K562 (cell line): ENCODE measurements around the gene SPOUT1. TPM values are rescaled to one million over a fixed set of nuclear protein-coding genes. Genes with fewer than 3 reads are reported as not detected.

Experiments used
- AFF1 ChIP-seq, 2 experiments: fragments of 450-650 bp; IDR thresholded peaks; 2 replicates each; pipeline ENCODE4 v1.6.1; 2018; ENCODE audit warnings: mild to moderate bottlenecking in 2 of 2, low read depth in 1 of 2; ENCODE audit not compliant: partially characterized antibody in 2 of 2
- BCOR ChIP-seq: fragments of 450-650 bp; IDR thresholded peaks from 2 replicates; pipeline ENCODE4 v1.6.1; 2016
- CCAR2 ChIP-seq: fragments of 200-400 bp; formaldehyde crosslinking; IDR thresholded peaks from 2 replicates; pipeline ENCODE4 v1.6.1; 2017; ENCODE audit warnings: mild to moderate bottlenecking, low read depth, low read length
- GABPB1 ChIP-seq: sonication (generic); formaldehyde crosslinking; IDR thresholded peaks from 2 replicates; pipeline ENCODE4 v1.8.0; 2022; ENCODE audit warnings: mild to moderate bottlenecking, missing genetic modification reagents
- HOXB6 ChIP-seq: fragments of 250-450 bp; sonication (Bioruptor Pico); IDR thresholded peaks from 2 replicates; pipeline ENCODE4 v1.5.1; 2022; ENCODE audit warnings: mild to moderate bottlenecking, borderline replicate concordance
- MAFF ChIP-seq: IDR thresholded peaks from 2 replicates; pipeline ENCODE4 v1.6.1; 2012; ENCODE audit warnings: low read length, improper control_type of control experiment
- RCOR1 ChIP-seq, 2 experiments: IDR thresholded peaks; 2 replicates each; pipeline ENCODE4 v1.6.1; 2012; ENCODE audit warnings: low read depth in 2 of 2, low read length in 2 of 2, borderline replicate concordance in 1 of 2, improper control_type of control experiment in 1 of 2
- SIX5 ChIP-seq, 2 experiments: IDR thresholded peaks; 2 replicates each; pipeline ENCODE4 v1.6.1; 2011; ENCODE audit warnings: low read length in 2 of 2, borderline replicate concordance in 1 of 2, low read depth in 1 of 2, mild to moderate bottlenecking in 1 of 2, moderate library complexity in 1 of 2; ENCODE audit not compliant: insufficient read depth in 1 of 2
- STAG1 ChIP-seq: sonication (generic); formaldehyde crosslinking; IDR thresholded peaks from 2 replicates; pipeline ENCODE4 v1.5.0; 2020; ENCODE audit warnings: missing genetic modification reagents, borderline replicate concordance
- ZNF197 ChIP-seq: fragments of 200-800 bp; sonication (Bioruptor generic); IDR thresholded peaks from 2 replicates; pipeline ENCODE4 v1.6.1; 2016; ENCODE audit warnings: low read depth, missing genetic modification characterization, missing compliant biosample characterization
- polyA plus RNA-seq, 8 experiments: library from polyadenylated mRNA; depleted of rRNA in 4 of 8; stranded (reverse) in 5 of 8; unstranded in 3 of 8; fragments of >200 nt; fragmentation: Nextera tagmentation in 2 of 8; fragmentation: Illumina TruSeq in 1 of 8; extraction: Ambion mirVana in 2 of 8; extraction: Trizol in 1 of 8; gene quantifications; 2 replicates each; pipeline versions ENCODE4 v1.2.1 to v1.2.3, GENCODE V29; 2011 to 2014; ENCODE audit warnings: inconsistent platforms in 1 of 8, missing spikeins in 1 of 8
- total RNA-seq, 7 experiments: library from RNA; depleted of rRNA in 6 of 7; stranded (reverse); fragments of >200 nt in 6 of 7; fragmentation: Illumina TruSeq in 2 of 7; extraction: Trizol in 2 of 7; gene quantifications; 2 replicates each; pipeline versions ENCODE4 v1.2.1 to v1.2.3, GENCODE V29; 2011 to 2021; ENCODE audit warnings: low replicate concordance in 1 of 7
- TF ChIP-seq, protein P1 (sequence below): fragments of 250-450 bp; sonication (Bioruptor Pico); IDR thresholded peaks from 2 replicates; pipeline ENCODE4 v1.5.0; 2021; ENCODE audit warnings: mild to moderate bottlenecking, borderline replicate concordance
- TF ChIP-seq, protein P2 (sequence below), 2 experiments: IDR thresholded peaks; 2 replicates each; pipeline ENCODE4 v1.6.1; 2012; ENCODE audit warnings: improper control_type of control experiment in 2 of 2, low read depth in 2 of 2, low read length in 2 of 2, borderline replicate concordance in 1 of 2
- TF ChIP-seq, protein P3 (sequence below): fragments of 450-650 bp; formaldehyde crosslinking; IDR thresholded peaks from 2 replicates; pipeline ENCODE4 v1.4.0; 2022; ENCODE audit warnings: missing genetic modification characterization
- TF ChIP-seq, protein P4 (sequence below): fragments of 450-650 bp; IDR thresholded peaks from 2 replicates; pipeline ENCODE4 v1.6.1; 2016; ENCODE audit warnings: low read depth, mild to moderate bottlenecking, moderate library complexity

The SPOUT1 gene
- total and polyA plus RNA-seq, 9 of the 15 experiments (the other 6 are each of a cell fraction or from before 2014, with no cell fraction given) = 10.6 to 121 (median 37.4) TPM

DNA sequence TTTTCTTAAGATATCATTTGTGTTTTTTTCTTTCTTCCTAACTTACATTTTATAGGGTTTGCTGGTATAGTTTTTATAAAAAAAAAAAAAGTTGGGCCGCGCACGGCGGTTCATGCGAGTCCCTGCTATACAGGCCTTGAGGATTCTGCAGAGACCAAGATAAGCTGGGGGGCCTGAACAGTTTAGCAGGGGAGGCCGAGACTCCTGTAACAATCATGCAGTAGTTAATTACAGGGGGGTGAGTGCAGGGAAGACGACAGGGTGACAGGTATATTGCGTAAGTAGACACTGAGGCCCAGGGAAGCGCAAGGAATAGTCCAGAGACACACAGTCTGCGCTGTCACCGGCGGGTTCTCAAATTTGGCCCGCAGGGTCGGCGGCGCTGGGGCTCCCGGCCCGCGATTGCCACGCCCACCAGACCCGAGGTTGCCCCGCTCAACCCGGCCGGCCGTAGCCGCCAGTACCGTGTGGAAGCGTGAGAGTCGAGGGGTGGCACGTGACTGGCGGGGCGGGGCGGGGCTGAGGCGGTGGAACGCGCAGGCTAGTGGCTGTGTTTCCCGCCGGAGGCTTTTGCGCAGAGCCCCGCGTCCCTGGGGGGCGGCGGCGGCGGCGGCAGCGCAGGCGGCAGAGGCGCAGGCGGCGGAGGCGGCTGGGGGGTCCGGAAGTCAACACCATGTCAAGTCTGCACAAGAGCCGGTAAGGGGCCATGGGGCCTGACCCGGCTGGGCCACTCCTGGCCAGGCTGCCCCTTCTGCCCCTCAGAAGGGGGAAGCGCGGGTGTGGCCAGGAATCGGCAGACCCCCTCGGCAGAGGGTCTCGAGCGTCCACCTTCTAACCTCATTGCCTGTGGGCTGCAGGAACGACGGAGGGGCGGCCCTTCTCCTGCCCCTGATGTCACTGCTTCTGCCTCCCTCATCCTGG is 42.7 kb downstream of the SPOUT1 start, which contains the start of gene TBC1D13 (continued):
- TF ChIP-seq, protein P1, sequence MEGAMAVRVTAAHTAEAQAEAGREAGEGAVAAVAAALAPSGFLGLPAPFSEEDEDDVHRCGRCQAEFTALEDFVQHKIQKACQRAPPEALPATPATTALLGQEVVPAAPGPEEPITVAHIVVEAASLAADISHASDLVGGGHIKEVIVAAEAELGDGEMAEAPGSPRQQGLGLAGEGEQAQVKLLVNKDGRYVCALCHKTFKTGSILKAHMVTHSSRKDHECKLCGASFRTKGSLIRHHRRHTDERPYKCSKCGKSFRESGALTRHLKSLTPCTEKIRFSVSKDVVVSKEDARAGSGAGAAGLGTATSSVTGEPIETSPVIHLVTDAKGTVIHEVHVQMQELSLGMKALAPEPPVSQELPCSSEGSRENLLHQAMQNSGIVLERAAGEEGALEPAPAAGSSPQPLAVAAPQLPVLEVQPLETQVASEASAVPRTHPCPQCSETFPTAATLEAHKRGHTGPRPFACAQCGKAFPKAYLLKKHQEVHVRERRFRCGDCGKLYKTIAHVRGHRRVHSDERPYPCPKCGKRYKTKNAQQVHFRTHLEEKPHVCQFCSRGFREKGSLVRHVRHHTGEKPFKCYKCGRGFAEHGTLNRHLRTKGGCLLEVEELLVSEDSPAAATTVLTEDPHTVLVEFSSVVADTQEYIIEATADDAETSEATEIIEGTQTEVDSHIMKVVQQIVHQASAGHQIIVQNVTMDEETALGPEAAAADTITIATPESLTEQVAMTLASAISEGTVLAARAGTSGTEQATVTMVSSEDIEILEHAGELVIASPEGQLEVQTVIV (CRISPR knock-in tag) = no peak
- no peak for TF ChIP-seq CCAR2
- TF ChIP-seq, protein P2, sequence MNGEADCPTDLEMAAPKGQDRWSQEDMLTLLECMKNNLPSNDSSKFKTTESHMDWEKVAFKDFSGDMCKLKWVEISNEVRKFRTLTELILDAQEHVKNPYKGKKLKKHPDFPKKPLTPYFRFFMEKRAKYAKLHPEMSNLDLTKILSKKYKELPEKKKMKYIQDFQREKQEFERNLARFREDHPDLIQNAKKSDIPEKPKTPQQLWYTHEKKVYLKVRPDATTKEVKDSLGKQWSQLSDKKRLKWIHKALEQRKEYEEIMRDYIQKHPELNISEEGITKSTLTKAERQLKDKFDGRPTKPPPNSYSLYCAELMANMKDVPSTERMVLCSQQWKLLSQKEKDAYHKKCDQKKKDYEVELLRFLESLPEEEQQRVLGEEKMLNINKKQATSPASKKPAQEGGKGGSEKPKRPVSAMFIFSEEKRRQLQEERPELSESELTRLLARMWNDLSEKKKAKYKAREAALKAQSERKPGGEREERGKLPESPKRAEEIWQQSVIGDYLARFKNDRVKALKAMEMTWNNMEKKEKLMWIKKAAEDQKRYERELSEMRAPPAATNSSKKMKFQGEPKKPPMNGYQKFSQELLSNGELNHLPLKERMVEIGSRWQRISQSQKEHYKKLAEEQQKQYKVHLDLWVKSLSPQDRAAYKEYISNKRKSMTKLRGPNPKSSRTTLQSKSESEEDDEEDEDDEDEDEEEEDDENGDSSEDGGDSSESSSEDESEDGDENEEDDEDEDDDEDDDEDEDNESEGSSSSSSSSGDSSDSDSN (IDR thresholded peaks at IDR 0.05; ENCODE audit: borderline replicate concordance in 1 of 2, low read depth in 2 of 2, low read length in 2 of 2) = peak in 1 of 2 experiments; percentile 74; a peak in 2 of 4 replicates
- TF ChIP-seq STAG1 (CRISPR knock-in tag) = no peak
- TF ChIP-seq GABPB1 (CRISPR knock-in tag) = peak; percentile 97
- no peak for TF ChIP-seq HOXB6 (CRISPR knock-in tag)
- TF ChIP-seq, protein P3, sequence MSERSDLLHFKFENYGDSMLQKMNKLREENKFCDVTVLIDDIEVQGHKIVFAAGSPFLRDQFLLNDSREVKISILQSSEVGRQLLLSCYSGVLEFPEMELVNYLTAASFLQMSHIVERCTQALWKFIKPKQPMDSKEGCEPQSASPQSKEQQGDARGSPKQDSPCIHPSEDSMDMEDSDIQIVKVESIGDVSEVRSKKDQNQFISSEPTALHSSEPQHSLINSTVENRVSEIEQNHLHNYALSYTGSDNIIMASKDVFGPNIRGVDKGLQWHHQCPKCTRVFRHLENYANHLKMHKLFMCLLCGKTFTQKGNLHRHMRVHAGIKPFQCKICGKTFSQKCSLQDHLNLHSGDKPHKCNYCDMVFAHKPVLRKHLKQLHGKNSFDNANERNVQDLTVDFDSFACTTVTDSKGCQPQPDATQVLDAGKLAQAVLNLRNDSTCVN (CRISPR knock-in tag) = no peak
- peak in 1 of 2 experiments; percentile 49 for TF ChIP-seq AFF1 (IDR thresholded peaks at IDR 0.05; ENCODE audit: low read depth in 1 of 2, partially characterized antibody in 2 of 2)
- TF ChIP-seq RCOR1 (IDR thresholded peaks at IDR 0.05; ENCODE audit: borderline replicate concordance in 1 of 2, low read depth in 2 of 2, low read length in 2 of 2) = no peak; a peak in 1 of 4 replicates
- TF ChIP-seq, protein P4, sequence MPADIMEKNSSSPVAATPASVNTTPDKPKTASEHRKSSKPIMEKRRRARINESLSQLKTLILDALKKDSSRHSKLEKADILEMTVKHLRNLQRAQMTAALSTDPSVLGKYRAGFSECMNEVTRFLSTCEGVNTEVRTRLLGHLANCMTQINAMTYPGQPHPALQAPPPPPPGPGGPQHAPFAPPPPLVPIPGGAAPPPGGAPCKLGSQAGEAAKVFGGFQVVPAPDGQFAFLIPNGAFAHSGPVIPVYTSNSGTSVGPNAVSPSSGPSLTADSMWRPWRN = peak; percentile 60
- TF ChIP-seq MAFF = no peak
- TF ChIP-seq SIX5 (IDR thresholded peaks at IDR 0.05; ENCODE audit: borderline replicate concordance in 1 of 2, insufficient read depth in 1 of 2, low read depth in 1 of 2, low read length in 2 of 2) = no peak; a peak in 1 of 4 replicates
- no peak for TF ChIP-seq ZNF197
- TF ChIP-seq BCOR = peak; percentile 50
